ENCODE data around the gene LIPC. TPM values are rescaled to one million over a fixed set of nuclear protein-coding genes. Genes with fewer than 3 reads are reported as not detected.
A peak's percentile ranks its signal among the peaks of the same experiment; 100 is the strongest.

Gene LIPC
- total RNA-seq, 3 donors from 2014 or later (not counting 1 experiment from before 2014, with no cell fraction given): 5.3 to 7.1 (median 5.3) TPM

DNA sequence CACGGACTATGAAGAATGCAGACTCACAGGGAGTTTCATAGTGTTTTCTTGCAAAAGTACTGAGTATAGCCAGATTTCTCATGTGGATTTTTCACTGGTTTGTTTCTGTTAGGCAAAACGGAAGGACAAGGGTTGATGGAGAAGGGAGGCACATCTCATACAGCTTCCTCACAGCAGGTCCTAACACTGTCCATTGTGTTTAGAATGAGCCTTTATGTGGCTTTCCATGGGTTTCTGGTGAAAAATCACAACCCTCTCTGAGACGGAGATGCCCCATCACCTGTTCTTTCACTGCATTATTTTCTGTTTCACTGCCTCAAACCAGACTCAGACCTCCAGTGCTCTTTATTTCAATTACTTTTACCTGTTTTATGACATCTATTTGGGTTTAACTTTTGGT is 25.0 kb upstream of the LIPC start:
- Histone ChIP-seq H3K36me3 (ENCODE audit: control insufficient read depth, insufficient read depth, low read length) (no peaks in the 10 kb centered on the region), H3K9me3 (ENCODE audit: control insufficient read depth, insufficient read depth, low read length) (no peaks in the 10 kb centered on the region), H3K4me3 (ENCODE audit: low read length) (no peak overlapping the region), H3K4me1 (ENCODE audit: control insufficient read depth, insufficient read depth, low read length) (peaks cover 4% of the 10 kb centered on the region), H3K27me3 (ENCODE audit: control insufficient read depth, insufficient read depth, low read length) (no peaks in the 10 kb centered on the region), H3K27ac (ENCODE audit: low read length) (no peak overlapping the region)
- H3K27ac Mint-ChIP-seq: no peak overlapping the region
- intact Hi-C loops (cut with micrococcal nuclease): no loop called here
- no peaks in the 10 kb centered on the region for H3K27me3 Mint-ChIP-seq (ENCODE audit: low read depth in 2 of 2)
- DNase-seq: no peak
- no peaks in the 10 kb centered on the region for H3K9me3 Mint-ChIP-seq
- peaks cover 24 to 37% of the 10 kb centered on the region in 2 donors for H3K4me1 Mint-ChIP-seq
- TF ChIP-seq, protein P1, sequence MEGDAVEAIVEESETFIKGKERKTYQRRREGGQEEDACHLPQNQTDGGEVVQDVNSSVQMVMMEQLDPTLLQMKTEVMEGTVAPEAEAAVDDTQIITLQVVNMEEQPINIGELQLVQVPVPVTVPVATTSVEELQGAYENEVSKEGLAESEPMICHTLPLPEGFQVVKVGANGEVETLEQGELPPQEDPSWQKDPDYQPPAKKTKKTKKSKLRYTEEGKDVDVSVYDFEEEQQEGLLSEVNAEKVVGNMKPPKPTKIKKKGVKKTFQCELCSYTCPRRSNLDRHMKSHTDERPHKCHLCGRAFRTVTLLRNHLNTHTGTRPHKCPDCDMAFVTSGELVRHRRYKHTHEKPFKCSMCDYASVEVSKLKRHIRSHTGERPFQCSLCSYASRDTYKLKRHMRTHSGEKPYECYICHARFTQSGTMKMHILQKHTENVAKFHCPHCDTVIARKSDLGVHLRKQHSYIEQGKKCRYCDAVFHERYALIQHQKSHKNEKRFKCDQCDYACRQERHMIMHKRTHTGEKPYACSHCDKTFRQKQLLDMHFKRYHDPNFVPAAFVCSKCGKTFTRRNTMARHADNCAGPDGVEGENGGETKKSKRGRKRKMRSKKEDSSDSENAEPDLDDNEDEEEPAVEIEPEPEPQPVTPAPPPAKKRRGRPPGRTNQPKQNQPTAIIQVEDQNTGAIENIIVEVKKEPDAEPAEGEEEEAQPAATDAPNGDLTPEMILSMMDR (IDR thresholded peaks at IDR 0.05): no peak
- no peak overlapping the region for H3K4me3 Mint-ChIP-seq
- no peak for ATAC-seq
- 70% methylated on average over 2 of the region's 3 CpGs for WGBS (ENCODE audit: insufficient coverage)
- no peaks in the 10 kb centered on the region for H3K36me3 Mint-ChIP-seq

DNA sequence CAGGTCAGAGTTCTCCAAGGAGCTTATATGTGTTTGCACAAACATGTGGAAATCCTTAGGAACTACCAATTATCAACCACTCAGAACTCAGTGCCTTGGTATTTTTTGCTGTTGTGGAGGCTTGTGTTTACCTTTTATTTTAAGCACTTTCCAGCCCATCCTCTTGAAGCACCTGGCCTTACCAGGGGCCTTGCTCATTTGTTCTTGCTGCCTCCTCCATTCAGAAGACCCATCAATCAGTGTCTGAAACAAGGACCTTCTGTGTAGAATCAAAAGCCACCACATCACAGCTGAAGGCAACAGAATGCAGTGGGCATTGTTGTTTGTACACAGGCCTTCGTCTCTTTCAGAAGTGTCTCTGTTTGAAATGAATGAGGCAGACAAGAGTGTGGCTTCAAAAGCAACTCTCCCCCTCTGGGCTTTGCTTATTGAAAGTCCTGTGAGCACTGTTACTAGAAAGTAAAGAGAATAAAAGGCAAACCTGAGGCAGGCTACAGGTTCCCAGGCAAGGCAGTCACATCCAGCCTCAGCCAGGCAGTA is 24.5 kb upstream of the LIPC start:
- peaks cover 4% of the 10 kb centered on the region for H3K4me1 ChIP-seq (ENCODE audit: control insufficient read depth, insufficient read depth, low read length)
- WGBS (ENCODE audit: insufficient coverage): no CpG with 5 or more reads among the region's 1 CpG
- H3K9me3 Mint-ChIP-seq: no peaks in the 10 kb centered on the region
- TF ChIP-seq, protein P1 (IDR thresholded peaks at IDR 0.05): no peak
- H3K36me3 Mint-ChIP-seq: no peaks in the 10 kb centered on the region
- no peaks in the 10 kb centered on the region for H3K9me3 ChIP-seq (ENCODE audit: control insufficient read depth, insufficient read depth, low read length)
- no peak overlapping the region for H3K4me3 Mint-ChIP-seq
- intact Hi-C loops (cut with micrococcal nuclease): no loop called here
- no peaks in the 10 kb centered on the region for H3K27me3 Mint-ChIP-seq (ENCODE audit: low read depth in 2 of 2)
- H3K27ac Mint-ChIP-seq: no peak overlapping the region
- H3K27me3 ChIP-seq (ENCODE audit: control insufficient read depth, insufficient read depth, low read length): no peaks in the 10 kb centered on the region
- H3K4me1 Mint-ChIP-seq: peaks cover 28 to 40% of the 10 kb centered on the region in 2 donors
- H3K27ac ChIP-seq (ENCODE audit: low read length): no peak overlapping the region
- DNase-seq: no peak
- no peak for ATAC-seq
- no peak overlapping the region for H3K4me3 ChIP-seq (ENCODE audit: low read length)
- no peaks in the 10 kb centered on the region for H3K36me3 ChIP-seq (ENCODE audit: control insufficient read depth, insufficient read depth, low read length)

DNA sequence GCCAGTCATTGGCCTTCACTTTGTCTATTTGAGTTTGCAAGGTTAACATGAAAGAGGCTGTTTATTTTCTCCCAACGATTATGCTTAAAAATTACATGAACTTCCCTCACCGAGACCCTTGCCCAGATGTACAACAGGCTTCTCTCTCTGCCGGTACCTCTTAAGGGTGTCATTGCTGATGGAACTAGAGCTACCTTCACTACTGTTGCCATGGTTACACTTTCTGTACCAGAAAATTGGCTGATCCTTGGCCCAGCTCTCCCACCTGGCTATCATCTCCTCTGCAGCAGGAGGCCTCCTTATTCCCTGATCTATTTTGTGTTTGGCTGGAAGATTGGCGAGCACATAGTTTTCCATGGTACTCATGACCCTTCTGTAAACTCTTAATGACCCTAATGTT is 24.0 kb upstream of the LIPC start:
- ATAC-seq (no peak), DNase-seq (no peak)
- Mint-ChIP-seq H3K4me1 (peaks cover 28 to 40% of the 10 kb centered on the region in 2 donors), H3K9me3 (no peaks in the 10 kb centered on the region), H3K4me3 (no peak overlapping the region), H3K27ac (no peak overlapping the region), H3K27me3 (ENCODE audit: low read depth in 2 of 2) (no peaks in the 10 kb centered on the region), H3K36me3 (no peaks in the 10 kb centered on the region)
- no peaks in the 10 kb centered on the region for H3K9me3 ChIP-seq (ENCODE audit: control insufficient read depth, insufficient read depth, low read length)
- no peak overlapping the region for H3K4me3 ChIP-seq (ENCODE audit: low read length)
- intact Hi-C loops (cut with micrococcal nuclease): no loop called here
- H3K27me3 ChIP-seq (ENCODE audit: control insufficient read depth, insufficient read depth, low read length): no peaks in the 10 kb centered on the region
- no peak overlapping the region for H3K27ac ChIP-seq (ENCODE audit: low read length)
- WGBS (ENCODE audit: insufficient coverage): 96% methylated on average over 4 of the region's 4 CpGs
- H3K4me1 ChIP-seq (ENCODE audit: control insufficient read depth, insufficient read depth, low read length): peaks cover 4% of the 10 kb centered on the region
- TF ChIP-seq, protein P1 (IDR thresholded peaks at IDR 0.05): no peak
- no peaks in the 10 kb centered on the region for H3K36me3 ChIP-seq (ENCODE audit: control insufficient read depth, insufficient read depth, low read length)

DNA sequence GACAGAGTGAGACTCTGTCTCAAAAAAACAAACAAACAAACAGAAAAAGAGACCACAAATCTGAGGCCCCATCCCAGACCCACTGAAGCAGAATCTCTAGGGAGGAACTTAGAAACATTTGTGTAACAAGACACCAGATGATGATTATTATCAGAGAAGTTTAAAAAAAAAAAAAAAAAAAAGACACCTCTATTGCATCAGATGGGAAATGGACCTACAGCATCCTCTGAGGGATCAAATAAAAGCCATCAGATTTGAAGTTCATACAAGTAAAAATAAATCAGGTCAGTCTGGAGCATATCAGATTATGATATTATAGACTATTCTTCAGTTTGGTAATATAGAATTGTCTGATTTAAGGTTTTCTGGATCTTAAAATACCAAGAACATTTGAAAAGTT is 21.9 kb upstream of the LIPC start:
- no peaks in the 10 kb centered on the region for H3K36me3 Mint-ChIP-seq
- Histone ChIP-seq H3K4me3 (ENCODE audit: low read length) (peak overlapping the region; percentile 48), H3K9me3 (ENCODE audit: control insufficient read depth, insufficient read depth, low read length) (no peaks in the 10 kb centered on the region), H3K27me3 (ENCODE audit: control insufficient read depth, insufficient read depth, low read length) (no peaks in the 10 kb centered on the region), H3K4me1 (ENCODE audit: control insufficient read depth, insufficient read depth, low read length) (peaks cover 4% of the 10 kb centered on the region), H3K36me3 (ENCODE audit: control insufficient read depth, insufficient read depth, low read length) (no peaks in the 10 kb centered on the region), H3K27ac (ENCODE audit: low read length) (peak overlapping the region; percentile 48)
- TF ChIP-seq, protein P1 (IDR thresholded peaks at IDR 0.05): no peak
- ATAC-seq (peak in 2 of 3 donors; percentile 28 to 41), DNase-seq (no peak)
- peak overlapping the region; percentile 95 for H3K27ac Mint-ChIP-seq
- H3K4me1 Mint-ChIP-seq: peaks cover 28 to 39% of the 10 kb centered on the region in 2 donors
- H3K27me3 Mint-ChIP-seq (ENCODE audit: low read depth in 2 of 2): no peaks in the 10 kb centered on the region
- no peaks in the 10 kb centered on the region for H3K9me3 Mint-ChIP-seq
- H3K4me3 Mint-ChIP-seq: peak overlapping the region; percentile 99
- intact Hi-C loops (cut with micrococcal nuclease): loop anchor here (10.0 kb wide), 1 partner anchor 75 kb away; no protein-coding TSS in a partner anchor
